ENCODE results near the gene AFF3. TPM values are rescaled to one million over a fixed set of nuclear protein-coding genes. Genes with fewer than 3 reads are reported as not detected.
"Not testable (repeated sequence)": the region's sequence is repeated elsewhere in the genome, so short reads cannot be mapped to it uniquely, and the experiment has no call there.

AFF3 gene
- total and polyA plus RNA-seq, 2 of the 13 experiments (the other 11 are each of a cell fraction or from before 2014, with no cell fraction given) = not detected

- POLR2A ChIA-PET; H2AFZ ChIP-seq (ENCODE audit: low read length); H3K27ac ChIP-seq (ENCODE audit: extremely low read length, insufficient read depth, low read length); intact Hi-C loops (cut with micrococcal nuclease; ENCODE audit: unreplicated experiment); CTCF ChIA-PET (ENCODE audit: low intra/inter-chr PET ratio, low total read pairs); in situ Hi-C loops (cut with HindIII; ENCODE audit: extremely low pct_ligation_motif_present, low pct_unique_long_range_greater_than_20kb); FAIRE-seq; H4K20me1 ChIP-seq (ENCODE audit: insufficient read depth, low read length); DNase-seq (ENCODE audit: low spot score); H3K9me3 ChIP-seq (ENCODE audit: low read length); H3K4me1 ChIP-seq (ENCODE audit: insufficient read depth, low read length); H3K36me3 ChIP-seq (replicated peaks in 1 of 2; ENCODE audit: control insufficient read depth in 1 of 2, insufficient read depth in 2 of 2, low read length in 2 of 2); H3K27me3 ChIP-seq (ENCODE audit: control insufficient read depth in 1 of 2, insufficient read depth in 2 of 2, low read length in 2 of 2); H3K9ac ChIP-seq (ENCODE audit: insufficient read depth, low read depth, low read length); H3K4me3 ChIP-seq (replicated peaks in 1 of 3; ENCODE audit: insufficient read depth in 1 of 3, low read depth in 2 of 3, low read length in 3 of 3); BruUV-seq (replicated peaks); H3K79me2 ChIP-seq (ENCODE audit: insufficient read depth, low read length); H3K4me2 ChIP-seq (ENCODE audit: low read depth, low read length): not testable (repeated sequence)
- peak; percentile 60 for ATAC-seq
- 6% methylated on average over 1 of the region's 1 CpG for WGBS (ENCODE audit: low lambda C conversion rate)
Observed at GRCh38 chr2:100082302-100082978, 60.0 kb downstream of the AFF3 start.

DNA sequence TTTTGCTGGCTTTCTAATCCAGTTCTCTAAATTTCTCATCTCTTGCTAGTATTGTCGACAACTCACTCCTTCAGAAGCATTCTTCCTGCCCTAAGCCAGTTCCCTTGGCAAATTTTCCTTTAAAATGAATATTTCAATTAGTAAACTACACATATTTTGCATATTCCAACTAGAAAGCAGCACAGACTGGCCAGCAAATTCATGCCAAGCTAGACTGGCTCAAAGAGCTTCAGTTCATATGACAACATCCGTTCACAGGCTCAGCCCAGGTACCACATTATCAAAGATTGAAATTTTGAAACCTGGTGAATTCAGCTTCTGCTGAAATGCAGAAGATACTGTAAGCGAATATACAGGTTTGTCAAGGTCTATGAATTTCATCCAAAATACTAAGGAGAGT is 64.5 kb downstream of the AFF3 start:
- no TSS peak for BruUV-seq (replicated peaks)
- intact Hi-C loops (cut with micrococcal nuclease; ENCODE audit: unreplicated experiment) = no loop called here
- ChIA-PET POLR2A (no interaction called here), CTCF (ENCODE audit: low intra/inter-chr PET ratio, low total read pairs) (no interaction called here)
- WGBS (ENCODE audit: low lambda C conversion rate) = 2% methylated on average over 3 of the region's 3 CpGs
- Histone ChIP-seq H3K36me3 (replicated peaks in 1 of 2; ENCODE audit: control insufficient read depth in 1 of 2, insufficient read depth in 2 of 2, low read length in 2 of 2) (no peaks in the 10 kb centered on the region), H3K4me1 (ENCODE audit: insufficient read depth, low read length) (no peaks in the 10 kb centered on the region), H2AFZ (ENCODE audit: low read length) (no peak overlapping the region), H3K27ac (ENCODE audit: extremely low read length, insufficient read depth, low read length) (no peak overlapping the region), H4K20me1 (ENCODE audit: insufficient read depth, low read length) (no peaks in the 10 kb centered on the region), H3K9me3 (ENCODE audit: low read length) (no peaks in the 10 kb centered on the region), H3K9ac (ENCODE audit: insufficient read depth, low read depth, low read length) (no peak overlapping the region), H3K4me3 (replicated peaks in 1 of 3; ENCODE audit: insufficient read depth in 1 of 3, low read depth in 2 of 3, low read length in 3 of 3) (no peak overlapping the region), H3K79me2 (ENCODE audit: insufficient read depth, low read length) (no peaks in the 10 kb centered on the region), H3K4me2 (ENCODE audit: low read depth, low read length) (no peak overlapping the region), H3K27me3 (ENCODE audit: control insufficient read depth in 1 of 2, insufficient read depth in 2 of 2, low read length in 2 of 2) (peaks cover 1 to 31% of the 10 kb centered on the region in 2 experiments; a peak in 3 of 5 replicates)
- in situ Hi-C loops (cut with HindIII; ENCODE audit: extremely low pct_ligation_motif_present, low pct_unique_long_range_greater_than_20kb) = no loop called here
- no peak for ATAC-seq
- TF ChIP-seq ZNF253 (CRISPR knock-in tag; IDR thresholded peaks at IDR 0.05; ENCODE audit: borderline replicate concordance) = no peak
- TF ChIP-seq CBX1 (IDR thresholded peaks at IDR 0.05; ENCODE audit: low read depth) = no peak
- no peak for TF ChIP-seq BCL3 (CRISPR knock-in tag; IDR thresholded peaks at IDR 0.05)
- no peak for TF ChIP-seq ZNF572 (CRISPR knock-in tag; IDR thresholded peaks at IDR 0.05)
- no peak for TF ChIP-seq ZNF543 (CRISPR knock-in tag; IDR thresholded peaks at IDR 0.05)
- TF ChIP-seq PAF1 (CRISPR knock-in tag; IDR thresholded peaks at IDR 0.05) = no peak
- TF ChIP-seq ZBTB42 (CRISPR knock-in tag; IDR thresholded peaks at IDR 0.05) = no peak
- TF ChIP-seq CCDC6 (CRISPR knock-in tag; IDR thresholded peaks at IDR 0.05) = no peak
- TF ChIP-seq, protein P1, sequence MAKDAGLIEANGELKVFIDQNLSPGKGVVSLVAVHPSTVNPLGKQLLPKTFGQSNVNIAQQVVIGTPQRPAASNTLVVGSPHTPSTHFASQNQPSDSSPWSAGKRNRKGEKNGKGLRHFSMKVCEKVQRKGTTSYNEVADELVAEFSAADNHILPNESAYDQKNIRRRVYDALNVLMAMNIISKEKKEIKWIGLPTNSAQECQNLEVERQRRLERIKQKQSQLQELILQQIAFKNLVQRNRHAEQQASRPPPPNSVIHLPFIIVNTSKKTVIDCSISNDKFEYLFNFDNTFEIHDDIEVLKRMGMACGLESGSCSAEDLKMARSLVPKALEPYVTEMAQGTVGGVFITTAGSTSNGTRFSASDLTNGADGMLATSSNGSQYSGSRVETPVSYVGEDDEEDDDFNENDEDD (CRISPR knock-in tag; IDR thresholded peaks at IDR 0.05; ENCODE audit: borderline replicate concordance) = no peak
- no peak for TF ChIP-seq ZNF350 (CRISPR knock-in tag; IDR thresholded peaks at IDR 0.05; ENCODE audit: borderline replicate concordance, low read depth)
- TF ChIP-seq, protein P2, sequence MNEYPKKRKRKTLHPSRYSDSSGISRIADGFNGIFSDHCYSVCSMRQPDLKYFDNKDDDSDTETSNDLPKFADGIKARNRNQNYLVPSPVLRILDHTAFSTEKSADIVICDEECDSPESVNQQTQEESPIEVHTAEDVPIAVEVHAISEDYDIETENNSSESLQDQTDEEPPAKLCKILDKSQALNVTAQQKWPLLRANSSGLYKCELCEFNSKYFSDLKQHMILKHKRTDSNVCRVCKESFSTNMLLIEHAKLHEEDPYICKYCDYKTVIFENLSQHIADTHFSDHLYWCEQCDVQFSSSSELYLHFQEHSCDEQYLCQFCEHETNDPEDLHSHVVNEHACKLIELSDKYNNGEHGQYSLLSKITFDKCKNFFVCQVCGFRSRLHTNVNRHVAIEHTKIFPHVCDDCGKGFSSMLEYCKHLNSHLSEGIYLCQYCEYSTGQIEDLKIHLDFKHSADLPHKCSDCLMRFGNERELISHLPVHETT (CRISPR knock-in tag; conservative IDR thresholded peaks at IDR 0.05) = no peak
- TF ChIP-seq GRHL1 (CRISPR knock-in tag; conservative IDR thresholded peaks at IDR 0.05) = no peak
- FAIRE-seq = no peak
- no peak for DNase-seq (ENCODE audit: low spot score)

All from HepG2 (cell line).